Measurements from ENCODE around the gene SLC40A1.

Gene SLC40A1

DNA sequence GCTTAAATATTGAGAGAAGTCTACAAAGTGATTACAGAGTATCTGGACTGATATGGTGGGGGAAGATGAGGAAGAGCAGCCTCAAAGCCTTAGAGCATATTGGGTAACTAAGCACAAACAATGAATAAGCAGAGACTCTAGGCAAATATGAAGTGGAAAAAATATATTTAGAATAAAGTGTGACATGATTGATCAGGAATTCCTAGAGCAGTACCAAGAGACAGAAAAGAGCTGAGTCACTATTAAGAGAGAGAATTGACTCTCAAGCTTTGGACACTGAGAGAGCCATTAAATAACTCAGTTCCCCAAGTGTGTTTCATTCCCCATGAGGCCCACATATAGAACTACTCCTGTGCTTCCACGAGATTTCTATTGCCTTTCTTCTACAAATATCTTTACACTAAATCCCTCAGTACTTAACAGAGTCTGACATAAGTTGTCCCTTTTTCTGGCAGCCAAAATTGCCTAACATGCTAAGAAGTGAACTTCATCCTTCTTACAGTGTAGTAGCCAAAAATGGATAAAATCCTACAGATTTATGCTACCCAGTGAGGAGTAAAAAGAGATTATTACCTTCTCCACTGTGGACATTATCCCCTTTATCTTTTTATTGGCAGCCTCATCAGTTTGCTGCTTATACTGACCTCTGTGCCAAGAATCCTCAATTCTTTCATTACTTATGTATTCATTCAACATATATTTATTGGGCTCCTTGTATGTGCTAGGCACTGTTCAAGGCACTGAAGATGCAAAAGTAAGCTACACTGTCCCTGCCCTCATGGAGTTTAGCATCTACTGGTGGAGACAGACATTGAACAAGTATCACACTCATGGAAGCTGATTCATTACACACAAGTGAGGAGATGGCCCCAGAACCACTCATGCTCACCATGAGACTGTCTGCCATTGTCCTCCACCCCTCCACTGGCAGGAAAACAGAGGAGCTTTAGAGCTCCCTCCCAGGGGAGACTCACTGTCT, 45.4 kb downstream of the SLC40A1 start:
- no peak for DNase-seq

DNA sequence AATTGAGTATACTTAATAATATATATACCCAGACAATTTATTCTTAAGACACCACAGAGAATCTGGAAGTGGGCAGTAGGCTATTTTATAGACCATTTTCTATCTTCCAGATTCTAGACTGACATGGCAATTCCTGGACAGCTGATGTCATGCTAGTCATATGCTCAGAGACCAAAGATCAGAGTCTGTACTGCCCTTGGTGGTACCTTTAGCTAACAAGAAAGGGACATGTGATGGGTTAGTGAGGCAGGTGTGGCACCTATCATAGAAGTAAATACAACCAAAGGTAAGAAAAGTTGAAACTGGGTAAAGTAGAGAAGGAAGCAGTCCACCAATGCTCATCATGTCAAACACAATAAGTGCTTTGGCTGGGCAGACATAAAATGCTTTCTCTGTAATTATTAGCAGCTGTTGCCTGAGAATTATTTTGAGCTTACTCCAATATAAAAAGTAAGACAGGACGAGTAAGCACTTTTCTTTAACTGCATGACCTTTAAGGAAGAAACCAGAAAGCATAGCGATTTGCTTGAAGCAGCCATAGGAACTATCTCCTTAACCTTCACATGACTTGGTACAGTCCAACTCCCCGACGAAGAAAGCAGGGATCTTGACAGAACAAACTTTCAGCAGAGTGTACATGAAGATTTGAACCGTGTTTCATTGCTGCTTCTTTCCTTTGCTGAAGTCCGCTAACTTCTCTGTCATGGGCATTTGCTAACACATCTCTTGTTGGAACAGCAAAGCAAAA, 47.1 kb downstream of the SLC40A1 start:
- no peak for DNase-seq

GRCh38 chr2:189530965-189531637, 49.5 kb downstream of the SLC40A1 start:
- no peak for DNase-seq

DNA sequence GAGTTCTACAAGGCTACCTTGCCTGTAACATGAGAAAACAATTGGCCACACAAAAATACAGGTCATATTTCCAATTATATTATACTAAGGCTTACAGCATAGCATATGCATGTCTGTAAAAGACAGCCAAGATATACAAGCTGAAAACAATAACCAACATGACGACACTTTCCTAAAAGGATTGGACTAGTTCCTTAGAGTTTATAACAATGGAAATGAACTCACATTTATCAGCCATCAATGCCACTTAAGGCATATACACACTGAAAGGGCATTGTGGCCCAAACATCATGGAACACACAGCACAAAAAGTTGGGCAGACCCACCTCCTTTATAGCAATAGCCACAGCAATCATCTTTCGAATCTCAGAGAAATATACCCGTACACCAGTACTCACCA, 52.0 kb downstream of the SLC40A1 start:
- DNase-seq = no peak

GRCh38 chr2:189527812-189528592, 52.6 kb downstream of the SLC40A1 start:
- no peak for DNase-seq

DNA sequence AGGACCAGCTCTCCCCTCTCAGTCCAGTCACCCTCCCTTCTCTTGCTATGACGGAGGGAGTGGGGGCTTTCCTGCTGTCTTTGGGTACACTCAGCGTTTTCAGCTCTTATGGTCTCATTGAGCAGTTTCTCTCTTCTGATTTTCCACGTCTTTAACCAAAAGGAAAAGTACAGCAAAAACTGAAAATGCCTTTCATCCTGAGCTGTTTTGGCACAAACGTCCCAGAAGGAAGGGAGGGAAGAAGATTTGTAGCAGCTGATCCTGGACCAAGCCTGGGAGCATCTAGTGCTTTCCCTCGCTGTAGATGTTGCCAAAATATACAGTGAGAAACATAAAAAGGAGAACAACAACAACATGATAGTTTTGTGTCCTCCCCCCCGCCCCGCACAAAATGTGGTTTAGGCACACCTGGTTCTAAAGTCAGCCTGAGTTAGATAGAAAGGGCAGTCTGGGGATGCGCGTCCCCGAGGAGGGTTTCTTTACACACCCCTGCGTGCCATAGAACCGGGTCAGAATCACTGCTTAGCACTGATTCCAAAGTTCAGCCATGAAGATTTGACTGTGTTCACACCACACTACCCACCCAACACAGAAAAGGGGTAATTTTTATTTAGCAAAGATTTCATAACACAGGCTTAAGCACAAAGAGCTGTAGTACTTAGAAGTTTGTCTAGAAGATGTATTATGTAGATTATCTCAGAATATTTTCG, 53.4 kb downstream of the SLC40A1 start:
- DNase-seq = no peak

DNA sequence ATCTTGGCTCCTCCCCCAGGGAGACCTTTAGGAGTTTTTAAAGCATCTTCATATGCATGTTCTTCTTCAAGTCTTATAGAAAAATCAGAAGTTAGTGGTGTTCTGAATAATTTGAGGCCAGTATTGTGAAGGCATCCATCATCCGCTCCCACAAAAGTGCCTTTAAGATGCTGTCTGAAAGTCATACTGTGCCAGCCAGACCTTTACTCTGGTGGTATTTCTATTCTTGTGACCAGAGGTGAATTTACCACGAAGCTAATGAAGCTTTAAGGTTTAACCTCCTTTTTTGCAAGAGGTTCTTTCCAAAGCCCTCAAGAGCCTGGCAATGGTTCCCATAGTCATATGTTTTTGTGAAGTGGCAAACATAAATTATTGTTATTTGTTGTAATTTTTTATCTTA, 54.3 kb downstream of the SLC40A1 start:
- no peak for DNase-seq

- no peak for DNase-seq
Measured at GRCh38 chr2:189524746-189525145, 55.8 kb downstream of the SLC40A1 start.

GRCh38 chr2:189522435-189523151, 58.0 kb downstream of the SLC40A1 start:
- no peak for DNase-seq

GRCh38 chr2:189521699-189522434, 58.7 kb downstream of the SLC40A1 start:
- DNase-seq = no peak

DNA sequence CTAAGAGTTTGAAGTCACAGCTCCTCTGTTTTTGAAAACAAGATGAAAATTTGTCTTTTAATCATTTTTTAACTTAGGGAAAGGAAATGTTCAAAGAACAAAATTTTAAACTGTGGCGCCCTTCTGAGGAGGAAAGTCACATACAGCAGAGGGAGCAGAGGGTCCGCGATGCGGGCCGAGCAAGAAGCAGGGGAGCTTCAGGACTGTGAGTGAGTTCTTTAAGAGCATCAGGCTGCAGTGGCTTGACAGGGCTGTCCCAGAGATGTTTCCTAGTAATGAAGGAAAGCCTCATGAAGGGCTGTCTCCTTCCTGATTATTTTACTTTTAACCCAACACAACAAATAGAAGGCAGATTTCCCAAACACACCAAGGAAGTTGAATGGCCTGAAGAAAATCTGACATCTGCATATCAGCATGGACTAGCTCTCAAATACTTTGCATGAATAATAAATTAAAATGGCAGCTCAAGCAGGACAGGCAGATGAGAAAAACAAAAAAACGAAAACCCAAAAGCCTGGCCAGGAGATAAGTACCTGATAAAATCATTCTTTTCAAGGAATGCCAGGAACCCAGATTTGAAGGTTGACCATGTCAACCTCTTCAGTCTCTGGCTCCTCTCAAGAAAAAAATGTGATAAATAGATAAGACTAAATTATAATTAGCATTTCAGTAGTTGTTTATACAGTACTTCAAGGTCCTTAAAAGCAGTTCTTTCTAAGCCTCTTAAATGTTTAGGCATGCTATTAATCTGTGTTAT, 60.8 kb downstream of the SLC40A1 start:
- no peak for DNase-seq

- DNase-seq = no peak
Measured at GRCh38 chr2:189517847-189518535, 62.6 kb downstream of the SLC40A1 start.

DNA sequence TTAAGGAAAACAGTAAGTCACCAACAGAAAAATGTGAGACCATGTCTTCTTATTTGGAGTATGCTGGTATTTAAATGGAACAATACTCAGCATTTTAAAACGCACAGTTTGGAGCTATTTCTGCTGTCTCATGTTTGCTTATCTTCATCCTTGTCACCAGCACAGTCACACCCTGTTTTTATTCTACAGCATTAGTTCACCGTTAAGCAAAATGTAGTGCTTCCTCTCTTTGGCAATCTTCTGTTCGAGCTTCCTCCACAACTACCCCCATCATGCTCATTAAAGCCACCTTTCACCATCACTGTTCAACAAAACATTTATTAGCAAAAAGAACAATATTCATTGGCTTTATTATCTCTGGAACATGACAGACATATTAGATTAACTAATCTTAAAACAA, 64.0 kb downstream of the SLC40A1 start:
- DNase-seq = no peak

DNA sequence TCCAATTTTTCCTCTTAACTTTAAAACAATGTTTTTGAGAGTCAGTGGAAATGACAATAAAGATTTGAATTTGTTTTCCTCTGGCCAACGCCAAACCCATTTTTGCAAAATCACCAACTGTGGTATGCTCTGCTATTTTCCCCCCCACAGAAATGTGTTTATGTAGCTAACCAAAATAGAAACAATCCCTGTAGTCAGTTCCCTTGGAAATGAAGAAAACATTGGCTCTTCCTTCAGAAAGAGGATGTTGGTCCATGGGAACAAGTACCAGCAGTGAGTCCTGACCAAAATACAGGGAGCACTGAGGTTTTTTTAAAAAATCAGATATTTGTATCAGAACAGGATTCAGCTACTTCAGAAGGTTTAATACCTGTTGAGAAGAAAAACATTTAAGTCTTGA, 65.3 kb downstream of the SLC40A1 start:
- DNase-seq = no peak

GRCh38 chr2:189514104-189514503, 66.5 kb downstream of the SLC40A1 start:
- no peak for DNase-seq

DNA sequence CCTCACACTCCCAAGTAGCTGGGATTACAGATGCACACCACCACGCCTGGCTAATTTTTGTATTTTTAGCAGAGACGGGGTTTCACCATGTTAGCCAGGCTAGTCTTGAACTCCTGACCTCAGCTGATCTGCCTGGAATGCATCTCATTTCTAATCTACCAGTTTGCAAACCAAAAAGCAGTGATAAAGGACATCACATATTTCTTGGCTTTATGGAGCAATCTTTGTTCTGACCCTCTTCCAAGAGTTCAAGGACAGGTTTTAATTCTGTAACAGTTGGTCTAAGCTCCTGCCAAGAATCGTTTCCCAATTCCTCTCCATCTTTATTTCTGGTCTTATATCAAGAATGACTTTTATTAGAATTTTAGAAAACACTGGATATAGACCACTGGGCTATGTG, 67.7 kb downstream of the SLC40A1 start:
- no peak for DNase-seq

GRCh38 chr2:189511960-189512319, 68.6 kb downstream of the SLC40A1 start:
- no peak for DNase-seq

- DNase-seq = no peak
Measured at GRCh38 chr2:189511210-189511959, 69.2 kb downstream of the SLC40A1 start.
